Measurements from ENCODE around the gene IL17F. TPM values are rescaled to one million over a fixed set of nuclear protein-coding genes. Genes with fewer than 3 reads are reported as not detected.

Gene IL17F
- total and polyA plus RNA-seq, 2 experiments from 2014 or later: not detected

DNA sequence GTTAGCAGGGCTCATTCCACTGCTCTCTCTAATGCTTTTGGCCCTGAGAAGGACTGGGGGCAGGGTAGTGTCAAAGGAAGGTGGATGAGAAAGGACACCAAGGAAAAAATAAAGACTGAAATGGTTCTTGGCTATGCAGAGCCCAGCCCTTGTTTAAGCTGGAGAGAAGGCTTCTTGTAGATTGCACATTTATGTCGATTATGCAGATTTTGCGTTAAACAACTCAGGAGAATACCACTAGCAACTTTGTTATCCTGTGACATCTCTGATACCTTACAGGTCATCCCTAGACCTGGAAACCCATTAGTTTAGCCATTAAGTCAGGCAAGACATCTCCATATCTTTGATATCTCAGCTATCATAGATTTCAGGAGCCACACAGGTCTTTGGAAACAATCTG lies 11.1 kb upstream of the IL17F start:
- no peak for TF ChIP-seq EZH2 (IDR thresholded peaks at IDR 0.05; ENCODE audit: low read depth, unreplicated experiment)
- TF ChIP-seq ETS1 (IDR thresholded peaks at IDR 0.05): no peak
- no peak for TF ChIP-seq CTCF (conservative IDR thresholded peaks at IDR 0.05; ENCODE audit: low read depth in 2 of 2)
- TF ChIP-seq REST (IDR thresholded peaks at IDR 0.05; ENCODE audit: unreplicated experiment): no peak
- TF ChIP-seq ZNF114 (CRISPR knock-in tag; IDR thresholded peaks at IDR 0.05): no peak
- TF ChIP-seq EZH2phosphoT487 (IDR thresholded peaks at IDR 0.05; ENCODE audit: unreplicated experiment): no peak
- TF ChIP-seq ZNF331 (CRISPR knock-in tag; IDR thresholded peaks at IDR 0.05; ENCODE audit: low read depth): no peak
- no peak for TF ChIP-seq STAT1 (IDR thresholded peaks at IDR 0.05; ENCODE audit: unreplicated experiment)

More for the DNA sequence above, 11.1 kb upstream of the IL17F start:
- Mint-ChIP-seq H3K4me1 (no peaks in the 10 kb centered on the region), H3K9me3 (peaks cover 4% of the 10 kb centered on the region; the same call in 2 of the 3 replicates), H3K4me3 (no peak overlapping the region), H3K27ac (no peak overlapping the region), H3K36me3 (ENCODE audit: low read depth) (peaks cover 9% of the 10 kb centered on the region; the same call in 2 of the 3 replicates), H3K27me3 (ENCODE audit: insufficient read depth, low read depth, poor library complexity) (peaks cover 3% of the 10 kb centered on the region)
- Histone ChIP-seq H3K9me2 (ENCODE audit: insufficient read depth) (peaks cover 8% of the 10 kb centered on the region; the same call in 1 of the 2 replicates), H3K4me1 (ENCODE audit: insufficient read depth) (no peaks in the 10 kb centered on the region), H3K4me2 (no peak overlapping the region), H3K27me3 (ENCODE audit: insufficient read depth) (no peaks in the 10 kb centered on the region), H4K20me1 (replicated peaks; ENCODE audit: insufficient read depth) (no peaks in the 10 kb centered on the region), H3K27ac (ENCODE audit: low read depth) (no peak overlapping the region), H3K79me2 (replicated peaks; ENCODE audit: insufficient read depth) (no peaks in the 10 kb centered on the region), H3K36me3 (ENCODE audit: insufficient read depth) (no peaks in the 10 kb centered on the region), H2AFZ (no peak overlapping the region), H3F3A (replicated peaks; ENCODE audit: low read depth) (no peaks in the 10 kb centered on the region), H3K4me3 (no peak overlapping the region)
- peak; percentile 11 for DNase-seq (ENCODE audit: low spot score)
- no peak; the same call in 2 of the 3 replicates for ATAC-seq

Data from GM23338 (cell line).